GM18951 (cell line): ENCODE measurements around the gene TMTC4.

Experiments used
- POLR2A ChIP-seq: IDR thresholded peaks from 4 replicates; pipeline ENCODE4 v1.6.1; 2011; ENCODE audit warnings: mild to moderate bottlenecking; ENCODE audit not compliant: insufficient read length, insufficient read depth; ENCODE audit errors: extremely low read depth
- in situ Hi-C: fragments of 300-500 bp; cut with MboI; formaldehyde crosslinking; loops from one replicate; pipeline ENCODE4 v1.12.0; 2022; ENCODE audit warnings: low sequenced_read_pairs, mixed read lengths, inconsistent platforms; ENCODE audit not compliant: unreplicated experiment

The TMTC4 gene

DNA sequence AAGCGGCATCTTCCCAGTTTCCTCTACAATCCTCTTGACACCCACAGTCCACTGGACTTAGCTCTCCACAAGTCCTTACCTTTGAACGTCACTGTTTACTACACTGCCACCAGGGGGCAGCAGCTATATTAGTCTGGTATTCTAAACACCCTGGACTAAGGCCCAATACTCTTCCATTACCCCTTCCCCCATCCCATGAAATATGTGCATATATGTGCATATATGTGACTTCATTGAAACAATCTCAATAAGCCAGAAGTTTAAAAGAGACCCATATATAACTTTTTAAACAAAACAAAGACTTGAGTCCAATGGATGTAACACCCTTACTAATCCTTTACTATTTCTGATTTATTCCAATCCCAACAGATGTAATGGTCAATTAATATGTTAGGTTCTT, 101.5 kb downstream of the TMTC4 start:
- in situ Hi-C loops: no loop called here
- TF ChIP-seq POLR2A: no peak

DNA sequence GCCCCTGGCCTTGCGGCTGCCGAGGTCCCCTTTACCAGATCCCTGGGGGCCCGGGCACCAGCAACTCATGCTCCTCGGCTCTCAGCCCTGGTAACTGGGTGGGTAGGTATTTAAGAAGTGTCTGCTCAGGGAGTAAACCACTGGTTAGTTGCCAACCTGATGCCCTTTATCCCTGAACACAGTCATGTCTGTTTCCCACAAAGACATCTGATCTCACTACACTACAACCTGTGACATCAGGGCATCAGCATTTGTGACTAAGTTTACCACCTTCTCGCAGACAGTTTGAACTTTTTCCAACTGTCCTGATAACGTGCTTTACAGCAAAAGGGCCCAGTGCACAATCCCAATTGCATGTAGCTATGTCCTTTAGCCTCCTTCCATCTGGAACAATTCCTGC, 108.1 kb downstream of the TMTC4 start:
- no peak for TF ChIP-seq POLR2A

DNA sequence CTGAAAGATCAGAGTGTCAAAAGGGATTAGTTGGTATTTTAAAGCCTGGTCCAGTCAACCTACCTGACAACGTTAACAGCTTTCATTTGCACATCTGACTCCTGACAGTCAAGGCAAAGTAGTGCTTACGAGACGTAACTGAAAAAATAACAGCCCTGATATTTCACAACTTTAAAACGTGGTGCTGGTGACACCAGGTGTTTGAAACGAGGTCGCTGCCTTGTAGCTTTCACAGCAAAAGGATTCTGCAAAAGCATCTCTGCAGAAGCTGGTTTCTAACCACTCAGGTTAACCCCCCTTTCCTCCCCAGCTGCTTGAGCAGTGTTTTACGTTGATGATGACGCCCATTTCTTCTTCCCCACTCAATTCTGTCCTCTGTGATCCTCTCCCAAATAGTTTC, 109.3 kb downstream of the TMTC4 start:
- TF ChIP-seq POLR2A: no peak
- in situ Hi-C loops: loop anchor here (10.0 kb wide), 1 partner anchor 560 kb away; no protein-coding TSS in a partner anchor

More for the DNA sequence above, 108.1 kb downstream of the TMTC4 start:
- in situ Hi-C loops: loop anchor here (10.0 kb wide), 1 partner anchor 558 kb away; no protein-coding TSS in a partner anchor

DNA sequence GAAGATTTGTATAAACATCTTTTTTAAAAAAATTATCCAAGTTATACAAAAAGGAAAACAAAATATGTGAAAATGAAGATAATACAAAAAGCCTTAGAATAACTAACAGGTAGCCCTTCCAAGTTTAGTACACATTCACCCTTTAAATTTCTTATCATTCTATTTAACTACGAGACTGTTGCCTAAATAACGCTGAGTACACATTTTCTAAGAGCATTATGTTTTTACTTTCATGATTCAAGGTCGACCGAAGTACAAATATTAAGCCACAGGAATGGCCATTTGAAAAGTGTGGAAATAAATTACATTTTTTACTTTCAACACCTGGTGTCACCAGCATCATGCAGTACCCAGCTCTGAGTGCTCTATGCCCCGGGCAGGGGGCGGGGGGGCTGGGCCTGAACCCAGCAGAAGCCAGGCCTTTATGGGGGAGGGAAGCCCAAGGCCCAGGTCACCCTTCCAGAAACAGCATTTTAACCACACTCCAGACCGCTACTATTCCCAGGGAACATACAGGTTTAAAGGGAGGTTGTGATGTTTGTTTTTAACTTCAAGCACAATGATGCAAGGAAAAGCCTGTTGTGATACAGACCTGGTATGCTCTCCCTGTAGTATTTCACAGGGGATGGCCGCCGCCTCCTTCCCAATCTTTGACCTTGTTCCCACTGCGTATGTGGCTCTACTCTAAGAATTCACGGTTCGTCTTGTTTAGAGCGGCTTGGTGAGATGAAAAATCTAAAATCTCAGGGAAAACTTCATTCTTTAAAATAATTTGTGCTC, 110.0 kb downstream of the TMTC4 start:
- in situ Hi-C loops: loop anchor here (10.0 kb wide), 1 partner anchor 560 kb away; no protein-coding TSS in a partner anchor
- no peak for TF ChIP-seq POLR2A

DNA sequence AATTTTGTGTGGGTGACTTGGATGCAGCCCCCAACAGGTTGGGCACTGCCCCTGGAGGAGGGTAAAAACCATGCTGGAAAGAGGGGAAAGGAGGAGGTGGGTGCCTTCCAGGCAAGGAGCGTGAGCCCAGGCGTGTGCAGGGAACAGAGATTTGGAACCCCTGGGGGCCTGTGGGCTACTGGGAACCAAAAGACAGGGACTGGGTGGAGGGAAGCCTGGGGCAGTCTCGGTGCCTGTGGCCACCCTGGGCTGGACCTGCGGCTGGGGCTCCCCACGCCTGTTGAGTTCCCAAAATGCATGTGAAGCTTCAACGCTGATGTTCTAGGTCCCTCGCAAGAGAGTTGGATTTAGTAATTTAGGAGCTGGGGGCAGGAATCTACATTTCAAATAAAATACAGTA, 110.8 kb downstream of the TMTC4 start:
- no peak for TF ChIP-seq POLR2A
- in situ Hi-C loops: loop anchor here (10.0 kb wide), 1 partner anchor 561 kb away; no protein-coding TSS in a partner anchor

GRCh38 chr13:100561599-100562204, 112.9 kb downstream of the TMTC4 start:
- in situ Hi-C loops: loop anchor here (10.0 kb wide), 1 partner anchor 563 kb away; no protein-coding TSS in a partner anchor
- no peak for TF ChIP-seq POLR2A

DNA sequence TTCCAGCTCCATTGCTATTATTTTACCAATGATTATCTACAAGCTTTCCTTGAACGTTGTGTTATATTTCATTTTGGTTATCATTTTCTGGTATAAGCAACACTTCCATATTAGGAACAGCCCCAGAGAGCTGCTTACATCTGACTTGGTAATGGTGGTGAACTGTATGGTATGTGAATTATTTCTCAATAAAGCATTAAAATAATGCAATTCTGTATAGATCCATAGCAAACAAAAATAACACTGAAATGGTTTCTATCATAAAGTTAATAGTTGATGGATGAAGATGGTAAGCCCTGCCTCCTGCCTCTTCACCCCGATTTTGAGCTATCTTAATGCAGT, 113.5 kb downstream of the TMTC4 start:
- in situ Hi-C loops: loop anchor here (10.0 kb wide), 1 partner anchor 564 kb away; no protein-coding TSS in a partner anchor
- TF ChIP-seq POLR2A: no peak

DNA sequence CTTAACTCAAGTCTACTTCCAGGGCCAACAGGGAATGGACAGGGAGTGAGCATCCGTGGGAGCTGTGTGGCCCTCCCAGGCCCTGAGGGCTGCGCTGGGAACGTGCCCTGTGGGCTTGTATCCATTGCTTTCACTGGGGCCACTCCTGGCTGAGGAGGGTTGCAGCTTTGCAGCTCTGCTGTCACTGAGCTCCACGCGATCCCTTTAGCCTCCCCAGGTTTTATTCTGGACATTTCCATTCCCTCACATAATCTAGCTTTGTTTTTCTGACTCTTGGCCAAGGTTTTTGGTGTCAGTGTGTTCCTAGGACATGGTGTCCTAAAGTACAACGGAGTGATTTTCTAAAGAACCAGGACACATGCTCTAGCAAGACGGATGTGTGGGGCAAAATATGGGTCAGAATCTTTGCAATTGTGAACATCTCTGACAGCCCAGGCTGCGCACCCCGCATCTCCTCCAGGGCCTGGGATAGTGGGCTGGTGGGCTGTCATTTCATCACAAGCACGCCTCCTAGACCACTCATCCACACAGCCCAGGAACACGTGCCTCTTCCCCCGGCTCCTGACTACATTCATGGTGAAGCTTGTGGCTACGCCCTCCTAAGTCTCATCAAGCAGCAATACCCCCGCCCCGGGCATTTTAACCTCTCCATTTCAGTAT, 114.0 kb downstream of the TMTC4 start:
- in situ Hi-C loops: loop anchor here (10.0 kb wide), 1 partner anchor 564 kb away; no protein-coding TSS in a partner anchor
- TF ChIP-seq POLR2A: no peak

- TF ChIP-seq POLR2A: no peak
- in situ Hi-C loops: loop anchor here (10.0 kb wide), 1 partner anchor 565 kb away; no protein-coding TSS in a partner anchor
These were observed 114.7 kb downstream of the TMTC4 start for GRCh38 chr13:100559886-100560285.
